Ovary (tissue), 9 donors: Measurements from ENCODE around the gene HBQ1. TPM values are rescaled to one million over a fixed set of nuclear protein-coding genes. Genes with fewer than 3 reads are reported as not detected.
A peak's percentile ranks its signal among the peaks of the same experiment; 100 is the strongest.
"Not testable (repeated sequence)": the region's sequence is repeated elsewhere in the genome, so short reads cannot be mapped to it uniquely, and the experiment has no call there.

ENCODE experiments used
- DNase-seq, 5 donors: peaks; one replicate each; pipeline ENCODE4 v3.0.0-alpha.2; 2019 to 2020
- H3K27ac ChIP-seq, 2 donors: fragments of 200-600 bp; one replicate each; pipeline versions ENCODE4 v1.5.1 to v1.8.0; 2019 to 2022
- H3K27me3 ChIP-seq: fragments of 200-600 bp; one replicate; pipeline ENCODE4 v1.8.0; 2022
- H3K36me3 ChIP-seq: fragments of 200-600 bp; sonication (generic); one replicate; pipeline ENCODE4 v1.5.1; 2019
- H3K4me1 ChIP-seq: one replicate; pipeline ENCODE4 v1.8.1; 2013; ENCODE audit warnings: mild to moderate bottlenecking, moderate library complexity; ENCODE audit not compliant: insufficient read depth
- H3K4me3 ChIP-seq: fragments of 200-600 bp; sonication (generic); one replicate; pipeline ENCODE4 v1.5.1; 2017
- H3K9me3 ChIP-seq, 2 donors: fragments of 200-600 bp in 1 of 2; sonication (generic) in 1 of 2; one replicate each; pipeline versions ENCODE4 v1.5.1 to v1.8.1; 2013 to 2019; ENCODE audit warnings: mild to moderate bottlenecking in 1 of 2, moderate library complexity in 1 of 2
- EP300 ChIP-seq: sonication (generic); formaldehyde crosslinking; IDR thresholded peaks from one replicate; pipeline ENCODE4 v1.6.1; 2017; ENCODE audit warnings: antibody characterized with exemption
- POLR2A ChIP-seq: fragments of 450-650 bp; IDR thresholded peaks from one replicate; pipeline ENCODE4 v1.6.1; 2017; ENCODE audit warnings: antibody characterized with exemption, mild to moderate bottlenecking, moderate library complexity
- WGBS, 3 donors: extraction: QIAGEN DNeasy Blood & Tissue Kit in 1 of 3; methylation state at CpG; one replicate each; pipeline versions ENCODE4 v1.1.5 to v1.1.7; 2013 to 2017; 5-methylcytosine and 5-hydroxymethylcytosine counted together
- intact Hi-C, 4 donors: fragments of 100-400 bp; cut with DNase I; formaldehyde crosslinking; loops; one replicate each; pipeline versions ENCODE4 v1.11.0 to v1.15.1; 2022 to 2023
- polyA plus RNA-seq, 2 donors: library from polyadenylated mRNA; stranded (reverse); fragments of 200-250 nt in 1 of 2; fragments of 350-450 nt in 1 of 2; fragmentation: Illumina TruSeq in 1 of 2; extraction: RNeasy Lipid Tissue Mini Kit (QIAGEN cat#74804) in 1 of 2; gene quantifications; one replicate each; pipeline ENCODE4 v1.2.3, GENCODE V29; 2013 to 2014
- total RNA-seq, 7 donors: library from RNA; depleted of rRNA in 2 of 7; stranded (reverse); fragments of >200 nt in 2 of 7; fragmentation: NEBNext Ultra II Directional in 3 of 7; extraction: Animal tissue kit (Norgen Biotek cat#: 25700) in 3 of 7; gene quantifications; one replicate each; pipeline versions ENCODE4 v1.1.0 to v1.2.4, GENCODE V29; 2016 to 2023
- TF ChIP-seq, protein P1 (sequence below), 3 donors: fragments of 450-650 bp in 2 of 3; fragments of 200-600 bp in 1 of 3; IDR thresholded peaks; one replicate each; pipeline versions ENCODE4 v1.5.1 to v1.8.0; 2016 to 2022; ENCODE audit warnings: antibody characterized with exemption in 3 of 3, mild to moderate bottlenecking in 1 of 3
- donor health status: DM: no; HTN: no; CAD: no; lungs with moderate emphysema.
- donor health status: DM: no; HTN: no; CAD: no.
- donor health status: Bipolar disorder and iron deficiency.
- donor health status: DM: yes; HTN: yes; CAD: no.
- donor health status: DM: no; HTN: no; CAD: no.
- donor health status: DM: yes; HTN: yes; CAD: no.

HBQ1 gene
- total and polyA plus RNA-seq, 9 donors = 0.29 TPM; not detected in 8

DNA sequence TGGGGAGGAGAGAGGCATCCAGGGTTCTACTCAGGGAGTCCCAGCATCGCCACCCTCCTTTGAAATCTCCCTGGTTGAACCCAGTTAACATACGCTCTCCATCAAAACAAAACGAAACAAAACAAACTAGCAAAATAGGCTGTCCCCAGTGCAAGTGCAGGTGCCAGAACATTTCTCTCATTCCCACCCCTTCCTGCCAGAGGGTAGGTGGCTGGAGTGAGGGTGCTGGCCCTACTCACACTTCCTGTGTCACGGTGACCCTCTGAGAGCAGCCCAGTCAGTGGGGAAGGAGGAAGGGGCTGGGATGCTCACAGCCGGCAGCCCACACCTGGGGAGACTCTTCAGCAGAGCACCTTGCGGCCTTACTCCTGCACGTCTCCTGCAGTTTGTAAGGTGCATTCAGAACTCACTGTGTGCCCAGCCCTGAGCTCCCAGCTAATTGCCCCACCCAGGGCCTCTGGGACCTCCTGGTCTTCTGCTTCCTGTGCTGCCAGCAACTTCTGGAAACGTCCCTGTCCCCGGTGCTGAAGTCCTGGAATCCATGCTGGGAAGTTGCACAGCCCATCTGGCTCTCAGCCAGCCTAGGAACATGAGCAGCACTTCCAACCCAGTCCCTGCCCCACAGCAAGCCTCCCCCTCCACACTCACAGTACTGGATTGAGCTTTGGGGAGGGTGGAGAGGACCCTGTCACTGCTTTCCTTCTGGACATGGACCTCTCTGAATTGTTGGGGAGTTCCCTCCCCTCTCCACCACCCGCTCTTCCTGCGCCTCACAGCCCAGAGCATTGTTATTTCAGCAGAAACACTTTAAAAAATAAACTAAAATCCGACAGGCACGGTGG lies 6.1 kb upstream of the HBQ1 start:
- H3K36me3 ChIP-seq, H3K27me3 ChIP-seq, H3K4me1 ChIP-seq, H3K9me3 ChIP-seq, intact Hi-C loops, H3K27ac ChIP-seq, H3K4me3 ChIP-seq: not testable (repeated sequence)
- WGBS, 3 donors = 8 to 11% (median 8%) methylated on average over 6 to 9 of the region's 13 CpGs
- DNase-seq = peak in 1 of 5 donors; percentile 28

DNA sequence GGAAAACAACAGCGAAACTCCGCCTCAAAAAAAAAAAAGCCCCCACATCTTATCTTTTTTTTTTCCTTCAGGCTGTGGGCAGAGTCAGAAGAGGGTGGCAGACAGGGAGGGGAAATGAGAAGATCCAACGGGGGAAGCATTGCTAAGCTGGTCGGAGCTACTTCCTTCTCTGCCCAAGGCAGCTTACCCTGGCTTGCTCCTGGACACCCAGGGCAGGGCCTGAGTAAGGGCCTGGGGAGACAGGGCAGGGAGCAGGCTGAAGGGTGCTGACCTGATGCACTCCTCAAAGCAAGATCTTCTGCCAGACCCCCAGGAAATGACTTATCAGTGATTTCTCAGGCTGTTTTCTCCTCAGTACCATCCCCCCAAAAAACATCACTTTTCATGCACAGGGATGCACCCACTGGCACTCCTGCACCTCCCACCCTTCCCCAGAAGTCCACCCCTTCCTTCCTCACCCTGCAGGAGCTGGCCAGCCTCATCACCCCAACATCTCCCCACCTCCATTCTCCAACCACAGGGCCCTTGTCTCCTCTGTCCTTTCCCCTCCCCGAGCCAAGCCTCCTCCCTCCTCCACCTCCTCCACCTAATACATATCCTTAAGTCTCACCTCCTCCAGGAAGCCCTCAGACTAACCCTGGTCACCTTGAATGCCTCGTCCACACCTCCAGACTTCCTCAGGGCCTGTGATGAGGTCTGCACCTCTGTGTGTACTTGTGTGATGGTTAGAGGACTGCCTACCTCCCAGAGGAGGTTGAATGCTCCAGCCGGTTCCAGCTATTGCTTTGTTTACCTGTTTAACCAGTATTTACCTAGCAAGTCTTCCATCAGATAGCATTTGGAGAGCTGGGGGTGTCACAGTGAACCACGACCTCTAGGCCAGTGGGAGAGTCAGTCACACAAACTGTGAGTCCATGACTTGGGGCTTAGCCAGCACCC lies 5.0 kb upstream of the HBQ1 start:
- Histone ChIP-seq H3K9me3 (no peaks in the 10 kb centered on the region), H3K36me3 (no peaks in the 10 kb centered on the region), H3K27ac (no peak overlapping the region), H3K4me3 (no peak overlapping the region), H3K27me3 (peaks cover 2% of the 10 kb centered on the region), H3K4me1 (no peaks in the 10 kb centered on the region)
- WGBS, 3 donors = 25 to 31% (median 30%) methylated on average over 8 of the region's 8 CpGs
- intact Hi-C loops = no loop called here
- no peak for DNase-seq
- no peak for TF ChIP-seq EP300
- TF ChIP-seq, protein P1, sequence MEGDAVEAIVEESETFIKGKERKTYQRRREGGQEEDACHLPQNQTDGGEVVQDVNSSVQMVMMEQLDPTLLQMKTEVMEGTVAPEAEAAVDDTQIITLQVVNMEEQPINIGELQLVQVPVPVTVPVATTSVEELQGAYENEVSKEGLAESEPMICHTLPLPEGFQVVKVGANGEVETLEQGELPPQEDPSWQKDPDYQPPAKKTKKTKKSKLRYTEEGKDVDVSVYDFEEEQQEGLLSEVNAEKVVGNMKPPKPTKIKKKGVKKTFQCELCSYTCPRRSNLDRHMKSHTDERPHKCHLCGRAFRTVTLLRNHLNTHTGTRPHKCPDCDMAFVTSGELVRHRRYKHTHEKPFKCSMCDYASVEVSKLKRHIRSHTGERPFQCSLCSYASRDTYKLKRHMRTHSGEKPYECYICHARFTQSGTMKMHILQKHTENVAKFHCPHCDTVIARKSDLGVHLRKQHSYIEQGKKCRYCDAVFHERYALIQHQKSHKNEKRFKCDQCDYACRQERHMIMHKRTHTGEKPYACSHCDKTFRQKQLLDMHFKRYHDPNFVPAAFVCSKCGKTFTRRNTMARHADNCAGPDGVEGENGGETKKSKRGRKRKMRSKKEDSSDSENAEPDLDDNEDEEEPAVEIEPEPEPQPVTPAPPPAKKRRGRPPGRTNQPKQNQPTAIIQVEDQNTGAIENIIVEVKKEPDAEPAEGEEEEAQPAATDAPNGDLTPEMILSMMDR (IDR thresholded peaks at IDR 0.05) = no peak

DNA sequence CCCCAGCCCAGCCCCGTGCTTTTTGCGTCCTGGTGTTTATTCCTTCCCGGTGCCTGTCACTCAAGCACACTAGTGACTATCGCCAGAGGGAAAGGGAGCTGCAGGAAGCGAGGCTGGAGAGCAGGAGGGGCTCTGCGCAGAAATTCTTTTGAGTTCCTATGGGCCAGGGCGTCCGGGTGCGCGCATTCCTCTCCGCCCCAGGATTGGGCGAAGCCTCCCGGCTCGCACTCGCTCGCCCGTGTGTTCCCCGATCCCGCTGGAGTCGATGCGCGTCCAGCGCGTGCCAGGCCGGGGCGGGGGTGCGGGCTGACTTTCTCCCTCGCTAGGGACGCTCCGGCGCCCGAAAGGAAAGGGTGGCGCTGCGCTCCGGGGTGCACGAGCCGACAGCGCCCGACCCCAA lies 4.3 kb upstream of the HBQ1 start:
- intact Hi-C loops, DNase-seq, H3K9me3 ChIP-seq, H3K36me3 ChIP-seq, H3K27ac ChIP-seq, H3K27me3 ChIP-seq, H3K4me3 ChIP-seq, H3K4me1 ChIP-seq: not testable (repeated sequence)
- WGBS, 3 donors = 0 to 1% methylated on average over 2 to 25 of the region's 39 CpGs; no CpG with 5 or more reads in 1 of the 3 donors

DNA sequence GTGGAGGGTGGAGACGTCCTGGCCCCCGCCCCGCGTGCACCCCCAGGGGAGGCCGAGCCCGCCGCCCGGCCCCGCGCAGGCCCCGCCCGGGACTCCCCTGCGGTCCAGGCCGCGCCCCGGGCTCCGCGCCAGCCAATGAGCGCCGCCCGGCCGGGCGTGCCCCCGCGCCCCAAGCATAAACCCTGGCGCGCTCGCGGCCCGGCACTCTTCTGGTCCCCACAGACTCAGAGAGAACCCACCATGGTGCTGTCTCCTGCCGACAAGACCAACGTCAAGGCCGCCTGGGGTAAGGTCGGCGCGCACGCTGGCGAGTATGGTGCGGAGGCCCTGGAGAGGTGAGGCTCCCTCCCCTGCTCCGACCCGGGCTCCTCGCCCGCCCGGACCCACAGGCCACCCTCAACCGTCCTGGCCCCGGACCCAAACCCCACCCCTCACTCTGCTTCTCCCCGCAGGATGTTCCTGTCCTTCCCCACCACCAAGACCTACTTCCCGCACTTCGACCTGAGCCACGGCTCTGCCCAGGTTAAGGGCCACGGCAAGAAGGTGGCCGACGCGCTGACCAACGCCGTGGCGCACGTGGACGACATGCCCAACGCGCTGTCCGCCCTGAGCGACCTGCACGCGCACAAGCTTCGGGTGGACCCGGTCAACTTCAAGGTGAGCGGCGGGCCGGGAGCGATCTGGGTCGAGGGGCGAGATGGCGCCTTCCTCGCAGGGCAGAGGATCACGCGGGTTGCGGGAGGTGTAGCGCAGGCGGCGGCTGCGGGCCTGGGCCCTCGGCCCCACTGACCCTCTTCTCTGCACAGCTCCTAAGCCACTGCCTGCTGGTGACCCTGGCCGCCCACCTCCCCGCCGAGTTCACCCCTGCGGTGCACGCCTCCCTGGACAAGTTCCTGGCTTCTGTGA lies 3.5 kb upstream of the HBQ1 start, which contains the start of gene HBA1:
TSS of gene HBA1 (plus strand) at position 204 of the 906 bp plus-strand sequence. CDS start at position 241, 37 bp downstream.
- H3K4me3 ChIP-seq, H3K4me1 ChIP-seq, H3K36me3 ChIP-seq, H3K27me3 ChIP-seq, H3K27ac ChIP-seq, DNase-seq, intact Hi-C loops, H3K9me3 ChIP-seq: not testable (repeated sequence)
- WGBS, 3 donors = 1 to 2% (median 1%) methylated on average over 11 to 30 of the region's 88 CpGs

DNA sequence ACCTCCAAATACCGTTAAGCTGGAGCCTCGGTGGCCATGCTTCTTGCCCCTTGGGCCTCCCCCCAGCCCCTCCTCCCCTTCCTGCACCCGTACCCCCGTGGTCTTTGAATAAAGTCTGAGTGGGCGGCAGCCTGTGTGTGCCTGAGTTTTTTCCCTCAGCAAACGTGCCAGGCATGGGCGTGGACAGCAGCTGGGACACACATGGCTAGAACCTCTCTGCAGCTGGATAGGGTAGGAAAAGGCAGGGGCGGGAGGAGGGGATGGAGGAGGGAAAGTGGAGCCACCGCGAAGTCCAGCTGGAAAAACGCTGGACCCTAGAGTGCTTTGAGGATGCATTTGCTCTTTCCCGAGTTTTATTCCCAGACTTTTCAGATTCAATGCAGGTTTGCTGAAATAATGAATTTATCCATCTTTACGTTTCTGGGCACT lies 2.9 kb upstream of the HBQ1 start:
- 1 to 3% (median 1%) methylated on average over 13 of the region's 13 CpGs for WGBS, 3 donors
- Histone ChIP-seq H3K4me1 (peaks cover 8% of the 10 kb centered on the region), H3K27ac (no peak overlapping the region), H3K36me3 (no peaks in the 10 kb centered on the region), H3K9me3 (no peaks in the 10 kb centered on the region), H3K4me3 (no peak overlapping the region), H3K27me3 (peaks cover 2% of the 10 kb centered on the region)
- intact Hi-C loops = no loop called here
- TF ChIP-seq, protein P1 (IDR thresholded peaks at IDR 0.05) = no peak
- TF ChIP-seq POLR2A (no peak), EP300 (no peak)
- DNase-seq = no peak
